NB4 (cell line): ENCODE data around the gene MBOAT7.
A peak's percentile ranks its signal among the peaks of the same experiment; 100 is the strongest.

ENCODE experiments used
- DNase-seq: peaks from one replicate; pipeline ENCODE4 v3.0.0; 2010; ENCODE audit warnings: low read depth
- H3K4me3 ChIP-seq: one replicate; pipeline ENCODE4 v1.5.1; 2011; ENCODE audit warnings: mild to moderate bottlenecking, low read depth, low read length, moderate library complexity
- MYC ChIP-seq: IDR thresholded peaks from 2 replicates; pipeline ENCODE4 v1.6.1; 2011; ENCODE audit warnings: low read depth, low read length
- POLR2A ChIP-seq: IDR thresholded peaks from 2 replicates; pipeline ENCODE4 v1.6.1; 2011; ENCODE audit warnings: mild to moderate bottlenecking; ENCODE audit not compliant: insufficient read length; ENCODE audit errors: extremely low read depth
- TF ChIP-seq, protein P1 (sequence below): IDR thresholded peaks from 2 replicates; pipeline ENCODE4 v1.6.1; 2011; ENCODE audit warnings: low read depth, low read length
- TF ChIP-seq, protein P2 (sequence below): IDR thresholded peaks from one replicate; pipeline ENCODE4 v1.5.1; 2012; ENCODE audit warnings: low read depth, low read length

Gene MBOAT7

DNA sequence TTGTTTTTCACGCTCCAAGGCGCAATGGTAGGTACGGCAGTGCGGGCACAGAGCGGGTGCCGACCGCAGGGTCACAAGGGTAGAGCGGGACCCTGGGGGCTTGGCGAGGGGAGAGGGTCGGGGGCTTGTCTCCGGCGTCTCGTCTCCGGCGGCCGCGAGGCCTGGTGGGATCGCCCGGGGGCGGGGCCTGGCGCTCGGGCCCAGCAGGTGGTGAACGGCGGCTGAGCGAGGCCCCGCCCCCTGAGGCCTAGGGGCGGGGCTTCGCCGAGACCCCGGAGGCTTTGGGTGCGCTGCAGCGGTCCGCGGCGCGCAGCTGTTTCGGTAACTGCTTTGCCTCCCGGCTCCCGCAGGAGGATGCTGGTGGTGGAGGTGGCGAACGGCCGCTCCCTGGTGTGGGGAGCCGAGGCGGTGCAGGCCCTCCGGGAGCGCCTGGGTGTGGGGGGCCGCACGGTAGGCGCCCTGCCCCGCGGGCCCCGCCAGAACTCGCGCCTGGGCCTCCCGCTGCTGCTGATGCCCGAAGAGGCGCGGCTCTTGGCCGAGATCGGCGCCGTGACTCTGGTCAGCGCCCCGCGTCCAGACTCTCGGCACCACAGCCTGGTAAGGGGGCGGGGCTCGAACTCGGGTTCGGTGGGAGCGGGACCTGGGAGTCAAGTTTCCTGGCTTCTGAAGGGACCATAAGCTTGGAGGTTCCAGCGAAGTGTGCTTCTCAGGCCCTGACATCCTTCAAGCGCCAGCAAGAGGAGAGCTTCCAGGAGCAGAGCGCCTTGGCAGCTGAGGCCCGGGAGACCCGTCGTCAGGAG is 1.8 kb upstream of the MBOAT7 start, which contains the start of gene TSEN34:
TSEN34 (plus strand) TSS at position 298 of the 800 bp plus-strand sequence; CDS start at position 355, 57 bp downstream.
- peak; percentile 79 for DNase-seq
- H3K4me3 ChIP-seq: peak within 1 kb of the TSS; percentile 67
- TF ChIP-seq MYC (0 out of 2 replicates have a peak, but pooled peaks have one; percentile 30), POLR2A (peak; percentile 31)
- TF ChIP-seq, protein P1, sequence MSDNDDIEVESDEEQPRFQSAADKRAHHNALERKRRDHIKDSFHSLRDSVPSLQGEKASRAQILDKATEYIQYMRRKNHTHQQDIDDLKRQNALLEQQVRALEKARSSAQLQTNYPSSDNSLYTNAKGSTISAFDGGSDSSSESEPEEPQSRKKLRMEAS: no peak
- TF ChIP-seq, protein P2, sequence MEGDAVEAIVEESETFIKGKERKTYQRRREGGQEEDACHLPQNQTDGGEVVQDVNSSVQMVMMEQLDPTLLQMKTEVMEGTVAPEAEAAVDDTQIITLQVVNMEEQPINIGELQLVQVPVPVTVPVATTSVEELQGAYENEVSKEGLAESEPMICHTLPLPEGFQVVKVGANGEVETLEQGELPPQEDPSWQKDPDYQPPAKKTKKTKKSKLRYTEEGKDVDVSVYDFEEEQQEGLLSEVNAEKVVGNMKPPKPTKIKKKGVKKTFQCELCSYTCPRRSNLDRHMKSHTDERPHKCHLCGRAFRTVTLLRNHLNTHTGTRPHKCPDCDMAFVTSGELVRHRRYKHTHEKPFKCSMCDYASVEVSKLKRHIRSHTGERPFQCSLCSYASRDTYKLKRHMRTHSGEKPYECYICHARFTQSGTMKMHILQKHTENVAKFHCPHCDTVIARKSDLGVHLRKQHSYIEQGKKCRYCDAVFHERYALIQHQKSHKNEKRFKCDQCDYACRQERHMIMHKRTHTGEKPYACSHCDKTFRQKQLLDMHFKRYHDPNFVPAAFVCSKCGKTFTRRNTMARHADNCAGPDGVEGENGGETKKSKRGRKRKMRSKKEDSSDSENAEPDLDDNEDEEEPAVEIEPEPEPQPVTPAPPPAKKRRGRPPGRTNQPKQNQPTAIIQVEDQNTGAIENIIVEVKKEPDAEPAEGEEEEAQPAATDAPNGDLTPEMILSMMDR: no peak

DNA sequence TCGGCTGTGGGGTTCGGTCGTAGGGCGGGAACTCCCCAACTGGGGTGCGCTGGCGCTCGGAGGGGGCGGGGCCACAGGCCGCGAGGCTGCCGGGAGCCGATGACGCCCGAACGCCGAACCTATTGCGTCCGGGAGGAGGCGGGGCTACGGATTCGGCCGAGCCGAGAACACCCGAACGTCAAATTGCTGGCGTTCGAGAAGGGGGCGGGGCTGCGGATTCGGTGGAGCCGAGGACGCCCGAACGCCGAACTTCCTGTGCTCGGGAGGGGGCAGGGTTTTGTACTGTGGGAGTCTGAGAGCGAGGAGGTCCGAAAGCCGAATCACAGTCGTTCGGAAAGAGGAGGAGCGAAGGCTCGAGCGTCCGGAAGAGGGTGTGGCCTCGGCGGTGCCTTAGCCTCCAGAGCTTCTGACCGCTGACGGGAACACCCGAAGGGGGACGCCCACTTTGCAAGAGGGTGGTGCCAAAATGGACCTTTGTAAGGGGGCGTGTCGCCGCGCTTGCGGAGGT is 1.2 kb upstream of the MBOAT7 start:
- peak overlapping the region; percentile 63 for H3K4me3 ChIP-seq
- peak; percentile 97 for DNase-seq
- TF ChIP-seq POLR2A: no peak
- TF ChIP-seq, protein P1: no peak
- no peak for TF ChIP-seq MYC
- TF ChIP-seq, protein P2: no peak

DNA sequence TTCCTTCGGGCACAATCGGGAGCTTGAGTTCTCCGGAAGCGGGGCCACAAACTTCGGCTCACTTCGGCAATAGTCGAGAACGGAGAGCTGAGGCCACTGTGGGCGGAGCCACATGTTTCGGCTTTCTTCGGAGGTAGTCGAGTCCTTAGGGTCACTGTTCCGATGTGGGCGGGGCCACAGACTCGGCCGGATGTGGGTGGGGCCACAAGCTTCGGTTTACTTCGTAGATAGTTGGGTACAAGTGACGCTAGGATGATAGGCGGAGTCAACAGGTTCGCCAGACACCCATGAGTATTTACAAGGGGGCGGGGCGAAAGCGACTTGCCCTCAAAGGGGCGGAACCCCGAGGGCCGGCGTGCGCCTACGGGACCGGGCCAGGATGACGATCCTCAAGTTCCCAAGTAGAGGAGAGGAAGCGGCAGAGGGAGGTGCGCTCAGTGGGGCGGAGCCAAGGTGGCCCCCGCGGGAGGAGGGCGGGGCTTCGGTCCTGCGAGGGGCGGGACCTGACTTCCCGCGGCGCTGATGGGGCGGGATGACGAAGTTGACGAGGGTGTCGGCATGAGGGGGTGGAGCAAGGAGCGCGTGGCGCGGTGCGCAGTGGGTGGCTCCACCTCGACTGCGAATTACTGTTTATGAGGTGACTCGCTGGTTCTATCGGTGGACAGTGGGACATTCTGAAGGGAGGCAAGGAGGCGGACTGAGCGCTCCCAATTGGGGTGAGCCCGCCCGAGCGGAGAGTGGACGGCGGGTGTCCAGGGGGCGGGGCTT is 539 bp upstream of the MBOAT7 start:
- H3K4me3 ChIP-seq: peak overlapping the region; percentile 62
- TF ChIP-seq POLR2A (peak; percentile 58), MYC (peak; percentile 70)
- TF ChIP-seq, protein P1: peak; percentile 71
- TF ChIP-seq, protein P2: no peak
- DNase-seq: peak; percentile 97

DNA sequence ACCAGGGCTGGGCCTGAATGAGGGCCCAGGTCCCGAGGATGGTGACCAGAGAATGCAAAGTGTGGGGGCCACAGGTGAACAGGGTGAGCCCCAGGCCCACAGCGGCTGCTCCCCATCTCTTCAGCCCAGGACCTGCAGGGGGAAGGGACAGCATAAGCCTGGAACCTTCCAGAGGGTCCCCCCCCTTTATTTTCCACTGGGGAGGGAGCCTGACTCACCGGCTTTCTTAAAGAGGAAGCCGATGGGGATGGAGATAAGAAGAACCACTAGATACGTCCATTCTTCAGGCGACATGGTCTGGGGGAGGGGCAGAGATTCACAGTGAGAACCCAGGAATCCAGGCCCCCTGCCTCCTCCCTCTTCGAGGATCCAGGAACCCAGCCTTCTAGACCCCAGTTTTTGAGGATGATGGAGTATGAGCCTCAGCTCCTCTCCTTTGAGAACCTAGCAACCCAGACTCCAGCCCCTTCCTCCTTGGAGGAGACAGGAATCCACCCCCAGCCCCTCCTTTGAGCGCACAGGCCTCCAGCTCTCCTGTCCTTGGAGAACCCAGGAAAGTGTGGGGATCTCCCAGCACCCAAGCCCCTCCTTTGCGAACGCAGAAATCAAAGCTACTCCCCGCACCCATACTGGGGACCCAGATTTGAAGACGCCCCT is 1.0 kb downstream of the MBOAT7 start:
- TF ChIP-seq, protein P2: no peak
- TF ChIP-seq MYC: 0 out of 2 replicates have a peak, but pooled peaks have one; percentile 8
- DNase-seq: peak; percentile 81
- H3K4me3 ChIP-seq: peak overlapping the region; percentile 71

DNA sequence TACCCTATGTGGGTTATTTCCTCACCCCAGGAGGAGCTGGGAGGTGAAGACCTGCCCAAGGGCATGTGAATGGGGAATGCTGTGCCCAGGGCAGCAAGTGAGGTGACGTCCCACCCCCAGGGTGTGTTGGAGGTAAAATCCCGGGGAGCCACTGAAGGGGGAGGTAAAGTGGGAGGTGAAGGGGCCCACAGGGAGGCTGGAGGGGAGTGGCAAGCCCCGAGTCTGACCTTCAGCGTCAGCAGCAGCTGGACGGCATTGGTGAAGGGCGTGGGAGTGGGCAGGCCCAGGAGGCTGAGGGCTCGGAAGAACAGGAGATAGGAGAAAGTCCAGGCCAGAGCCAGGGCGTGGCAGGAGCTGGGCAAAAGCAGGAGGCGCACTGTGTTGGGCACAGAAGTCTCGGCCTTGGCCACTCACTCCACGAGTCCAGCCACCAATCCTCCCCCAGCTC is 2.4 kb downstream of the MBOAT7 start:
- TF ChIP-seq POLR2A (no peak), MYC (no peak)
- TF ChIP-seq, protein P1: no peak
- TF ChIP-seq, protein P2: no peak
- no peak overlapping the region for H3K4me3 ChIP-seq
- DNase-seq: no peak
